PC-3 (cell line): ENCODE data around the gene CIZ1. TPM values are rescaled to one million over a fixed set of nuclear protein-coding genes. Genes with fewer than 3 reads are reported as not detected.

ENCODE experiments used
- ATAC-seq: fragments of 200-7000 bp; cut with Tn5 transposase; 2 replicates; pipeline ENCODE4 v1.9.1; 2020; ENCODE audit warnings: mild to moderate bottlenecking, moderate library complexity
- BruUV-seq: library from RNA; stranded (reverse); fragments of 400-500 nt; replicated peaks from 2 replicates; lab custom pipeline; 2021; lab: Mats Ljungman, UMichigan
- CTCF ChIA-PET: fragments of 300-600 bp; sonication (Branson Sonifier 250); formaldehyde crosslinking; loops from one replicate; lab custom pipeline; 2022; ENCODE audit warnings: antibody characterized with exemption; lab: Charles Lee
- POLR2A ChIA-PET: fragments of 300-600 bp; sonication (Branson Sonifier 250); formaldehyde crosslinking; loops from one replicate; lab custom pipeline; 2022; ENCODE audit warnings: antibody characterized with exemption; ENCODE audit not compliant: unreplicated experiment; lab: Charles Lee
- DNase-seq: peaks from one replicate; pipeline ENCODE4 v3.0.0-alpha.2; 2015
- H2AFZ ChIP-seq: fragments of 300-600 bp; sonication (generic); 2 replicates; pipeline ENCODE4 v1.6.0; 2016; ENCODE audit warnings: antibody characterized with exemption, low read length
- H3F3A ChIP-seq: fragments of 300-600 bp; sonication (generic); one replicate; pipeline ENCODE4 v1.6.0; 2017; ENCODE audit warnings: antibody characterized with exemption, low read length, control low read depth, mild to moderate bottlenecking; ENCODE audit not compliant: unreplicated experiment
- H3K27ac ChIP-seq: fragments of 300-600 bp; sonication (generic); 2 replicates; pipeline ENCODE4 v1.5.1; 2016; ENCODE audit warnings: mild to moderate bottlenecking, low read length
- H3K27me3 ChIP-seq: fragments of 300-600 bp; sonication (generic); 2 replicates; pipeline ENCODE4 v1.6.1; 2016; ENCODE audit warnings: low read length, mixed read lengths
- H3K36me3 ChIP-seq: fragments of 300-600 bp; sonication (generic); 2 replicates; pipeline ENCODE4 v1.6.1; 2016; ENCODE audit warnings: low read depth, mixed run types, low read length, mixed read lengths
- H3K4me1 ChIP-seq: fragments of 300-600 bp; sonication (generic); 2 replicates; pipeline ENCODE4 v1.5.1; 2016; ENCODE audit warnings: low read length; ENCODE audit not compliant: insufficient read depth
- H3K4me2 ChIP-seq: fragments of 300-600 bp; sonication (generic); 2 replicates; pipeline ENCODE4 v1.6.0; 2016; ENCODE audit warnings: low read length
- H3K4me3 ChIP-seq: fragments of 300-600 bp; sonication (generic); 2 replicates; pipeline ENCODE4 v1.5.1; 2016; ENCODE audit warnings: mild to moderate bottlenecking, low read length, mixed read lengths
- H3K79me2 ChIP-seq: fragments of 300-600 bp; sonication (generic); 2 replicates; pipeline ENCODE4 v1.6.1; 2017; ENCODE audit warnings: low read length, mixed read lengths
- H3K9ac ChIP-seq: fragments of 300-600 bp; sonication (generic); 2 replicates; pipeline ENCODE4 v1.6.0; 2016; ENCODE audit warnings: mild to moderate bottlenecking, low read length
- H3K9me2 ChIP-seq: fragments of 300-600 bp; sonication (generic); replicated peaks from 2 replicates; pipeline ENCODE4 v1.6.1; 2016; ENCODE audit warnings: mixed run types, low read length, mixed read lengths
- H3K9me3 ChIP-seq: fragments of 300-600 bp; sonication (generic); 2 replicates; pipeline ENCODE4 v1.6.1; 2016; ENCODE audit warnings: low read length, mixed read lengths
- H4K20me1 ChIP-seq: fragments of 300-600 bp; sonication (generic); 2 replicates; pipeline ENCODE4 v1.6.1; 2016; ENCODE audit warnings: low read length, mixed read lengths
- CTCF ChIP-seq: fragments of 300-600 bp; sonication (generic); conservative IDR thresholded peaks from 2 replicates; pipeline ENCODE4 v1.5.1; 2017; ENCODE audit warnings: antibody characterized with exemption, low read depth, mild to moderate bottlenecking, low read length
- EZH2 ChIP-seq: fragments of 300-600 bp; sonication (generic); IDR thresholded peaks from one replicate; pipeline ENCODE4 v1.6.1; 2017; ENCODE audit warnings: antibody characterized with exemption, mild to moderate bottlenecking, low read length; ENCODE audit not compliant: unreplicated experiment
- EZH2phosphoT487 ChIP-seq: fragments of 300-600 bp; sonication (generic); IDR thresholded peaks from 2 replicates; pipeline ENCODE4 v1.6.1; 2018; ENCODE audit warnings: mild to moderate bottlenecking, antibody characterized with exemption, low read length, borderline replicate concordance
- intact Hi-C: fragments of 100-400 bp; cut with micrococcal nuclease; formaldehyde crosslinking; loops from 2 replicates; pipeline ENCODE4 v1.9.0; 2023
- total RNA-seq: library from RNA; depleted of rRNA; stranded (reverse); fragments of >200 nt; gene quantifications from 2 replicates; pipeline ENCODE4 v1.2.3, GENCODE V29; 2014

The CIZ1 gene
- total RNA-seq, 1 experiment from 2014 or later = 46.1 TPM

- Histone ChIP-seq H3K27me3 (no peaks in the 10 kb centered on the region), H3K79me2 (peaks cover 12% of the 10 kb centered on the region; the same call in 1 of the 2 replicates), H3K27ac (no peak overlapping the region), H3K36me3 (no peaks in the 10 kb centered on the region), H3F3A (no peaks in the 10 kb centered on the region), H3K9me3 (no peaks in the 10 kb centered on the region), H2AFZ (no peak overlapping the region), H3K4me3 (no peak overlapping the region), H3K4me1 (peaks cover 5% of the 10 kb centered on the region; the same call in 1 of the 2 replicates), H4K20me1 (no peaks in the 10 kb centered on the region), H3K4me2 (no peak overlapping the region), H3K9ac (no peak overlapping the region), H3K9me2 (no peaks in the 10 kb centered on the region)
- BruUV-seq = no TSS peak
- DNase-seq (no peak), ATAC-seq (no peak)
- TF ChIP-seq CTCF = no peak
- no peak for TF ChIP-seq EZH2
- TF ChIP-seq EZH2phosphoT487 = no peak
- ChIA-PET CTCF (no interaction called here), POLR2A (no interaction called here)
- intact Hi-C loops = loop anchor here (10.0 kb wide), 1 partner anchor 49 kb away; no protein-coding TSS in a partner anchor
Measured at GRCh38 chr9:128205296-128205944, 14.0 kb upstream of the CIZ1 start.

- CTCF ChIA-PET = no interaction called here
- intact Hi-C loops = loop anchor here (5.0 to 10.0 kb wide), 2 partner anchors 50 to 72 kb away; partner anchors contain the start of genes GOLGA2 and SWI5
Measured at GRCh38 chr9:128204858-128205257, 13.5 kb upstream of the CIZ1 start.

More at GRCh38 chr9:128204858-128205257, 13.5 kb upstream of the CIZ1 start:
- no peaks in the 10 kb centered on the region for H3K9me2 ChIP-seq
- H2AFZ ChIP-seq = no peak overlapping the region
- H3F3A ChIP-seq = no peaks in the 10 kb centered on the region
- H3K9ac ChIP-seq = no peak overlapping the region
- DNase-seq (no peak), ATAC-seq (no peak)
- TF ChIP-seq EZH2 (no peak), EZH2phosphoT487 (no peak), CTCF (no peak)
- H4K20me1 ChIP-seq = no peaks in the 10 kb centered on the region
- BruUV-seq = no TSS peak
- no peaks in the 10 kb centered on the region for H3K36me3 ChIP-seq
- peak overlapping the region; percentile 81; the same call in 1 of the 2 replicates for H3K4me3 ChIP-seq
- peaks cover 5% of the 10 kb centered on the region; the same call in 1 of the 2 replicates for H3K4me1 ChIP-seq
- no peaks in the 10 kb centered on the region for H3K9me3 ChIP-seq
- H3K4me2 ChIP-seq = peak overlapping the region; percentile 96
- no peak overlapping the region for H3K27ac ChIP-seq
- no peaks in the 10 kb centered on the region for H3K27me3 ChIP-seq
- POLR2A ChIA-PET = no interaction called here
- H3K79me2 ChIP-seq = peaks cover 12% of the 10 kb centered on the region; the same call in 1 of the 2 replicates
